Superior temporal gyrus (tissue), 1 donor: Measurements from ENCODE around the gene NCOA3.

Experiments
- DNase-seq: peaks from one replicate; pipeline ENCODE4 v3.0.0-alpha.2; 2016; ENCODE audit errors: extremely low spot score

The NCOA3 gene

DNA sequence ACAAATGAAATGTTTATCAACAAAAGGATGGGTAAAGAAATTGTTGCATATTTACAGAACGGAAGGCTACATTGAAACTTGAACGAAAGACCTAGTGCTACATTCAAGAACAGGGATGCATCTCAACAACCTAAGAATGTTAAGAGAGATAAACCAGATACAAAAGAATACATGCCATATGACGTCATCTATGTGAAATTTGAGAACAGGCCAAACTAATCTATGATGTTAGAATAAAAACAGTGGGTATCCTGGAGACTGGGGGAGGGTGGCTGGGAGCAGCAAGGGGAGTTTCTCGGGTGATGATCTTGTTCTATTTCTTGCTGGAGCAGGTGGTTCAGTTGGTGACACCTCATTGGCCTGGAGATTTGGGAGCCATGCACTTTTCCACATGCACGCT lies 202.1 kb downstream of the NCOA3 start:
- DNase-seq, result no peak

DNA sequence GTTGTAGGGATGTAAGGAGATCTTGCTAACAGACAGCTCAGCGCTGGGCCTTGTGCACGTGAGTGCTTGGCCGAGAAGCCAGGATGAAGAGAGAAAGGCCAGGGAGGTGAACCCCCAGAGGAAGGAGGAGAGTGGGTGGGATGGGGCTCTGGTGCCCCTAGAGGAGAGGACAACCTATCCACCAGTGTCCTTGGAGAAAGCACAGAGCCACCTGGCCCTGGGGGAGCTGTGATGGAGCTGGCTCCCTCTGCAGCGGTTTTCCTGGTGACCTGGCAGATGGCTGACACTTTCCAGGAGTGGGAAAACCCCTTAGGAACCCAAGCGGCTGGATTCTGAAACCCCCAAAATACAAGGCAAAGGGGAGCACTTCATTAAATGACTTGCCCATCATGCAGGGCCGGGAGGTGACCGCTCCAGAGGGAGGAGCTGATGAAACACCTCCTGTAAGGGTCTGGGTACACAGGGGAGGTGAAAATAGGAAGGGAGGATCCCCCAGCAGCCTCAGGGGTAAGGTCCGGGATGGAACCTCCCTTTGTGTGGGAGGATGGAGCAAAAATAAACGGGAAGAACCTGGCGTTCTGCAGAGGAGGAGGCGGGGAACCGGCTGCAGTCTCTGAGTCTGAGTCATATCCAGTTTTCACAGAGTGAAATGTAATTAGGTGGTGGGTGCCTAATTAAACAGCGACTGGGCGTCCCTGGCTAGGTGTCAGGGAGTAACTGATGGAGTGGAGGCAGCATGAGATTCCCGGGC lies 203.2 kb downstream of the NCOA3 start:
- DNase-seq, result peak; percentile 37

DNA sequence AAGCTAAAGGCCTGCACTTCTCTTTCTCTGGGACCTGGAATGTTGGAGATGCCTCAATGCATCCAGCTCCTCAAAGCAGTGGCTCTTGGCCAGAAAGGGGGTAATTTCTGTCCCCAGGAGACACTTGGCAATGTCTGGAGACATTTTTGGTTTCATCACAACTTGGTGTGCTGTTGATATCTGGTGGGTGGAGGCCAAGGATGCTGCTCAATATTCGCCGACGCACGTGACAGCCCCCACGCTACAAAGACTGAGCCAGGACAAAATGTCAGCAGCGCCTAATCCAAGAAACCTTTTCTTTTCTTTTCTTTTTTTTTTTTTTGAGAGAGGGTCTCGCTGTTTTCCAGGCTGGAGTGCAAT lies 203.8 kb downstream of the NCOA3 start:
- no peak for DNase-seq

DNA sequence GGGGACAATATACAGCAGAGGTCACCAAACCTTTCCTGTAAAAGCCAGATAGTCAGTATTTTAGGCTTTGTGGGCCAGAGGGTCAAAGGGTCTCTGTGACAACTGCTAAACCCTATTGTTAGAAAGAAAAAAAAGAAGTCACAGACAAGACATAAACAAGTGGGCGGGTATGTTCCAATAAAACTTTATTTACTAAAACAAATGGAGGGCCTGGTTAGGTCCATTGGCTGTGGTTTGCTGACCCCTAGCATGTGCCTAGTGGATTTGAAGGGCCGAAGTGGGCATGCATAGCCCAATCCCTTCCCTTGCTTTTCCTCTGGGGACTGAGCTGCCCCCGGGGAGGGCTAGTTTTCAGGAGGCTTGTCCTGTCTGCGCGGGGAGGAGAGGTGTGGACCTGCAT lies 204.7 kb downstream of the NCOA3 start:
- DNase-seq, result no peak
